HL-60 (cell line): ENCODE data around the gene FBXW4.

Source experiments
- CTCF ChIP-seq: IDR thresholded peaks from one replicate; pipeline ENCODE4 v1.5.1; 2011; ENCODE audit warnings: low read length, control low read depth, inconsistent platforms; ENCODE audit not compliant: insufficient read depth
- GABPA ChIP-seq: IDR thresholded peaks from 2 replicates; pipeline ENCODE4 v1.6.1; 2012; ENCODE audit warnings: low read depth
- POLR2AphosphoS5 ChIP-seq: IDR thresholded peaks from 2 replicates; pipeline ENCODE4 v1.6.1; 2012; ENCODE audit warnings: low read depth
- SPI1 ChIP-seq: IDR thresholded peaks from 2 replicates; pipeline ENCODE4 v1.6.1; 2012; ENCODE audit warnings: low read depth, mild to moderate bottlenecking, borderline replicate concordance

GRCh38 chr10:101683276-101683675, 11.7 kb downstream of the FBXW4 start:
- TF ChIP-seq CTCF (no peak), POLR2AphosphoS5 (no peak), SPI1 (no peak), GABPA (no peak)
